GM19468 (cell line): ENCODE results near the gene LAMA5.

Experiments
- ATAC-seq: cut with Tn5 transposase; IDR thresholded peaks from one replicate; pipeline ENCODE4 v1.9.1; 2021; ENCODE audit warnings: mild to moderate bottlenecking, moderate library complexity, moderate number of reproducible peaks; ENCODE audit not compliant: unreplicated experiment; ENCODE audit errors: extremely low read depth

Gene LAMA5

DNA sequence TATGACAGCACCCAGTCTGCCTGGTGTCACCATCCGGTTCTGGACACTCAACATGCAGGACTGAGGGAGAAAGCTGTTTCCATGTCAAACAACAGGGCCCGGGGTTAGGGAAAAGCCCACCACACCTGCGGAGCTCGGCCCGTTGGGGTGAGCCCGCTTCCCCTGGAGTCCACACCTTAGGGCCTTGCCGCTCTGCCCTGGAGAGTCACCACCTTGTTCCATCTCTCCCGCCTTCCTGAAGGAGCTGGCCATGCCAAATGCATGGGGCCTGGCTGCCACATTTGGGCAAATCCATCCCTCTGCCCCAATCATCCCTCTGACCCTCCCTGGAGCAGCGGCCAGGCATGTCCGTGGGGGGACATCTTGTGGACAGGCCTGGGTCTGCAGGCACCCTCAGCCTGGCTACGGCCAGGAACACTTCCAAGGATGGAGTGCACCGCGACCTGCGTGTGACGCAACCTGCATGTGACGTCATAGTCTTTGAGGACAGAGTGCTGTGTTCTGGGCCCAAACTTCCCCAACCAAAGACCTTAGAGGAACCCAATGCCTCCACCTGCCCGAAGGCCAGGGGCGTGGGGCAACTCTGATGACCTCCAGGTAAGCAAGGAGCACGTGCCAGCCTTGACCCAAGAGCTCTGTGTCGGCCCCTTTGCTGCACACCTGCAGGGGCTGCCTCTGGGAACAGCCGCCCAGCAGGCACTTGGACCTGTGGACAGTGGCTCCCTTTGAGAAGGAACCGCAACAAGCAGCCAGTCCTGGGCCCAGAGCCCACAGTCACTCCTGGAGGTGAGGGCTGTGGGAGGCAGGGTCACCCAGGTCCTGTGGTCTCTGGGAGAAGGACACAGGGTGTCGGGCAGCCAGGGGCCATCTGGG lies 38.2 kb upstream of the LAMA5 start:
- ATAC-seq: no peak

DNA sequence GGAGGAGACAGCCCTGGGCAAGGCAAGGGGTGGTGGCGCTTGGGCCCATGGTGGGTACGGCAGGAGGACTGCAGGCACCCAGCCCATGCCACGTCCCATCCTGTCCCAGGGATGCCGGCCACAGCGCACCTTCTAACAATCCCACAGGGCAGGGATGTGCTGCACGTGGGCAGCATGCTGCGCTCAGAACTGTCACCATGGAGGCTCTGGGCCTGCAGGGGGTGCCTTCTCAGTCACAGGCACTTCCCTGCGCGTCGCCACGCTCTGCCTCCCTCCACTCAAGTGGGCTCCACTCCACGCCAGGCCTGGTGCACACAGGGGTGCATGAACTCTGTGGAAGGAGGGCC lies 37.6 kb upstream of the LAMA5 start:
- no peak for ATAC-seq

DNA sequence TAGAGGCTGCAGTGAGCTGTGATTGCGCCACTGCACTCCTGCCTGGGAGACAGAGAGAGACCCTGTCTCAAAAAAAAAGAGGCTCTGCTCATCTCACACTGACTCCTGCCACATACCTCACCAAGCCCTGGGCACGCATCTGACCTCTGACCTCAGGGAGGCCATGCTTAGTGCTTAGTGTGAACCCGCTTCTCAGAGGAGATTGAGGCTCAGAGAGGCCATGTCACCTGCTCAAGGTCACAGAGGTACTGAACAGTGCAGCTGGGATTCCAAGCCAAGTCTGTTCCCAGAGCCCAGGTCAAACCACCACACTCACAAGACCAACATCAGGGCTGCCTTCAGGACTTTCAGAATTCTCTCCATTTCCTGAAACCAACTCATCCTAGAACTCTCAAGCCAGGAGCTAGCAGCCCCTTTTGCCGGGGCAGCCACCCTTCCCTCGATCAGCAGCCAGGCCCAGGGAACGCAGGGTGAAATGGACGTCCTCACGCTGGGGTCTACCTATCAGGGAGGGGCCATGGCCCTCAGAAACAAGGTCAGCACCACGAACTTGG lies 37.1 kb upstream of the LAMA5 start:
- no peak for ATAC-seq

DNA sequence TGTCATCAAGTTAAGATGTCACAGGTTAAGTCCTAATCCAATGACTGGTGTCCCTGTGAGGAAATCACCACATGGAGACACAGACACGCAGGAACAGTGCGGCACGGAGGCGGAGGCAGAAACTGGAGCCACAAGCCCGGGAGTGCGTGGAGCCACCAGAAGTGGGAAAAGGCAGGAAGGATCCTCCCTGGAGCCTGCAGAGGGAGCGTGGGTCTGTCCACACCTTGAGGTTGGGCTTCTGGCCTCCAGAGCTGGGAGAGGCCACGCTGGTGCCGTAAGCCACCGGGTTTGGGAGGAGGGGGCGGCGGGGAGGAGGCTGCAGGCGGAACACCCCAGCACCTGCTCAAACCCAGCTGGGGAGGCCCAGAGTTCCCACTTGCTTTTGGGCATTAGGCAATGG lies 36.2 kb upstream of the LAMA5 start:
- ATAC-seq: no peak

DNA sequence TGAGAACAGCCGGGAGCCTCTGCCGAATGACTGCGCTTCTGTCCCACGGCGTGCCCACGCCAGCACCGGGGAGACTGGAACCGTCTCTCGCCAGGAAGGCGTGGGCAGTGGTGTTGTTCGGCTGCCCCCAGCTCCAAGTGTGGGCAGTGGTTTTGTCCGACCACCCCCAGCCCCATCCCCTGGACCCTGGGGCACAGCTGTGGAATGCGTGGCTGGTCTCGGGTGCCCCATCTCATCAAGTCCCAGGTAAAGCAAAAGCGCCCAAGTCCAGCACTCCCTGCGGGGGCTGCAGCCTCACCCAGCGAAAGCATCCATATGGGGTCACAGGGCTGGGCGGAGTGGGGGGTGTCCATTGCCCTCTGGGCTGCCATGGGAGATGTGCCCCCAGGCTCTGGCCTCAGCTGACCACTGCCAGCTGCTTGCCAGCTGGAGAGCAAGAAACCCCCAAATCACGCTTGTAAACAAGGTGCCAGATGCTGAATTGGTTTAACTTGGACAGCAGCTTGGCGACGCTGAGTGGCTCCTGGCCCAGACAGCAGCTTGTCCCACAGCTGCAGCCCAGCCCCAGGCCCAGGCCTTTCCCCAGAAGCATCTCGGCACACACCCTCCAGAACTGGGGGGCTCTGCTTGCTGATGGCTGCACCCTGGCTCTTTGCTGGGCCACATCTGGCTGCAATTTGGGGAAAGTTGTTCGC lies 35.5 kb upstream of the LAMA5 start:
- ATAC-seq: no peak

DNA sequence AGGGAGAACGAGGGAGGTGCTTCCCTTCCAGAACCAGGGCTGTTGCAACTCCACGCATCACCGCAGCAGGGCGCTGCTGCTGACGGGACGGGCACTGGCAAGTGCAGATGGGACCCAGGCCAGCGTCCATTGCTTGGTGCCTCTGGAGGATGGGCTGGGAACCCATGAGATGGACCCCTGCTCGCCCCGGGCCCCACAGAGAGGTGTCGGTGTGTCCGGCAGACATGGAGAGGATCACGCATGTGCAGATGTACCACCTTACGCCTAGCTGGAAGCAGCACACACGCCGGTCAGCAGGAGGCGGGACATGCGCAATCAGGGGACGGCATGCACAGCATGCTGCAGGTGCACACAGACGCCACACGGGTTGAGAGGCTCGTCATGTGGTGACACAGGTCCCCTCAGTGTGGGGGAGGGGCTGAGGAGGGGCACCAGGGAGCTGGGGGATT lies 34.2 kb upstream of the LAMA5 start:
- ATAC-seq: no peak

DNA sequence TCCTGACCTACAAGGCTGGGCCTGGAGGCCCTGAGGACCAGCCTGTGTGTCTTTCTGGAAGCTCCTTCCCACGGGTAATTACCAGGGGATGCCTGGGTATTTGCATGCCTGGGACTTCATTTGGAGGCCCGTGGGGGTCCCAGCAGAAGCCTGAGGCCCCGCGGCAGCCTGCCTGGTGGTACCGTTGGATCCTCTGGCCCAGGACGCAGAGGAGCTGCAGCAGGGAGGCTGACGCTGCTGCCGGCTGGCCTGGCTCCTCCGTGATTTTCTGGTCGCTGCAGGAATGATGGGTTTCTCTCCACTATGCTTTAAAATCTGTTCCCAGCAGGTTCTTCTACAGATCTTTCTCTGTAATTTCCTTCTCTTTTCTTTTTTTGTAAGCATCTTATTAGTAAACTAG lies 33.4 kb upstream of the LAMA5 start:
- no peak for ATAC-seq

DNA sequence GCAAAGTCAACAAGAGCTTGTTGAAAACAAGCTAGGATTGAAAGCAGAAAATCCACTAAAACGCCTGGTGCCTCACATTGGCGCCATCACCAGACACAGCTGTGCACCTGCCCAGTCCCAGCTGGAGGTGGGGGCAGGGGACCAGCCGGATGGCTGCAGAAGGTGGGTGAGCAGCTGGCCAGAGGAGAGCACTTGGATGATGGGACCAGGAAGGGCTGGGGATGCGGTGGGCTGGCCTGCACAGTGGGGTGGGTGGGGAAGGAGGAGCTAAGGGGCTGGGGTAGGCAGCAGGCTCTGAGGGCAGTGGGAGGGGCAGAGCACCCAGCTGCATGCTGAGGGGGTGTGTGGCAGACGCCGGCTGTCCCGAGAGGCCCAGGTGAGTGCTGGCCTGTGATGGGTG lies 32.9 kb upstream of the LAMA5 start:
- no peak for ATAC-seq

DNA sequence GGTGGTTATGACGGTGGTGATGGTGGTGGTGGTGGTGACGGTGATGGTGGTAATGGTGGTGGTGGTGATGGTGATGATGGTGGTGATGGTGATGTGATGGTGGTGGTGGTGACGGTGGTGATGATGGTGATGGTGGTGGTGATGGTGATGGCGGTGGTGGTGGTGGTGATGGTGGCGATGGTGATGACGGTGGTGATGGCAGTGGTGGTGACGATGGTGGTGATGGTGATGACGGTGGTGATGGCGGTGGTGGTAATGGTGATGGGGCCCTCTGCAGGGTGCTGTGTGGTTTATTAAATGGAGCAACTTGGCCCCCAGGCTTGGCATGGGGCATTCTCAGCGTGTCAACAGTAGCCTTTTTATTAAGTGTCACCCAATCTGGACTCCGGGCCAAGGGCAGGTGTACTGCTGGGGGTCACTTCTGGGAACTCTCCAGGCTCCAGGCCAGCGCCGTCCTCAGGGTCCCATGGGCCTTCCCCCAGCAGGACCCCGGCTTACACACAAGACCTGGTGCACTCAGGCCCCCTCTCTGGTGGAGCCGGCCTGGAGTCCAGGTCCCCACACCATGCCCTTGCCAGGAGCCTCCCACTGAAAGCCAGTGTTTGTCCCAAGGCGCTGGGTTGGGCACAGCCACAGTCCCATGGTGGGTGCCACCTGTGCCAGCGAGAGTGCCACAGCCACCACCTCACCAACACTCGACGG lies 31.2 kb upstream of the LAMA5 start:
- ATAC-seq: no peak

DNA sequence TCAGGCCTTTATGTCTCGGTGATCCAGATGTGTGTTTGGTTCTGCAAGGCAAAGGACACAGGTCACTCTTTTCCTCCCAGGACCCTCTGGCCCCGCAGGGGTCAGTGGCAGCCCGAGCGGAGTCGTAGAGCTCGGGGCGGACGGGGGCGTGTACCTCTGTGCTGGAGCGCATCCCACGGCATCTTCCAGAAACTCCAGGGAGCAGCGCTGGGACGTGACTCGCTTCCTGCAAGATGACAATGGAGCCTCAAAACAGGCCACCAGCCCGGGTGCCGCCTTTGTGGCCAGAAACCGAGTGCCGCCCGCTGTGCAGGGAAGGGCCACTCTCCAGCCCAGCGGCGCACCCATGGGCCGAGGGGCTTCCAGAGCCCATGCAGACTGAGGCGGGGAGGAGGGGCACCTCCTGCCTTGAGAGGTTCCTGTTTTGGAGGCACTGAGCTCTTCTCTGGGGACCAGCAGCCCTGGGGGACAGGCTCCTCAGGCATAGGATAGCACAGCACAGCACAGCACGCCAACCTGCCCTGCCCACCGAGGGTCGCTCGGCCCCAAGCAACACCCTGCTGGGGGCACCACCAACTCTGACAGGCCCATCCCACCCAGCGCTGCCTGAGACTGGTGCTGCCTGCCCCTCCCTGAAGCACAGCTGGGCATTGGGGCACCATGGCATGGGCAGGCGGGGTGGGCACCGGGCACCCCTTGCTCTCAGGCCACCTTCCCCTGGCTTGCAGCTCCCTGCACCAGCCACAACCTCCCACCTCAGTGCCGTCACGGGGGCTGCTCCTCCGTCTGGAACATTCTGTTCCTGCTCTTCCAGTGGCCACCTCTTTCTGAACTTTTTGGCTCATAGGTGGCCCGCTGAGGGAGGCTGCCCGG lies 29.5 kb upstream of the LAMA5 start:
- no peak for ATAC-seq

DNA sequence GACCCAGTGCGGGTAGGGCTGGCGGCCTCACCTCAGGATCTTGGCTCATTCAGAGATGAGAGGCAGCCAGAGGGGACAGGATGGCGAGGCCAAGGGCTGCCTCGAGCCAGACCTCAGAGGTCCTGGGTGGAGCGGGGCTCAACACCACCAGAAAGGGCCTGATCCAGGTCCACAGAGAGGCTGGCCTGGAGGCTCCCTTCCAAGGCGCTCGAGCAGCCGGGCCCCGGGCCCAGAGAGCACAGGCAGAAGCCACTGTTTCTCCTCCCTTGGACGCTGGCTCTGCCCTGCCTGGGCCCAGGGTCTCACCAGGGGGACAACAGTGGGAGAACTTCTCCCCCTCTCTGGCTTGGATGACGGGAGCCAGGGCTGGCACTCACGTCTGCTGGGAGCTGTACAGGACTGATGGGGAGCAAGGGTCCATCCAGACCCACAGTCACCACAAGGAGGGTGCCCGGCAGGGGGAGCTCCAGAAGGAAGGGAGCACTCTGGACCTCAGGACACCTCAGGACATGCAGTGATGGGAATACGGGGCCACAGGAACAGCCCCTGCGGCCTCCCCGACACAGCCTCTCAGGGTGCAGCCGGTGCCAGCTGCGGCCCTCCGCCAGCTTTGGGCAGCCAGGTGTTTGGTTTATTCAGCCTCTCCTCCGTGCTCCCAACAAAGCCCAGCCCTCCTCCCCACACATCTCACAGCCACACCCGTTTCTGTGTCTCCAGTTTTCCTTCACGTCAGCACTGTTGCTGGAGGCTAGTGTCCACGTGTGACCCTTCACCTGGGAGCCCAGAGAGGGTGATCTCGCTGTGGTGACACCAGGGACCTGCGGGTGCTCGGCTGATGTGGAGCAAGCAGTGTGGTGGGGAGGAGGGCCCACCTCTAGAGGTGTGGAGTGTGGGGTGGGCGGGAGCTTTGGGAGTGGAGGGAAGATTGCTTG lies 28.5 kb upstream of the LAMA5 start:
- no peak for ATAC-seq

DNA sequence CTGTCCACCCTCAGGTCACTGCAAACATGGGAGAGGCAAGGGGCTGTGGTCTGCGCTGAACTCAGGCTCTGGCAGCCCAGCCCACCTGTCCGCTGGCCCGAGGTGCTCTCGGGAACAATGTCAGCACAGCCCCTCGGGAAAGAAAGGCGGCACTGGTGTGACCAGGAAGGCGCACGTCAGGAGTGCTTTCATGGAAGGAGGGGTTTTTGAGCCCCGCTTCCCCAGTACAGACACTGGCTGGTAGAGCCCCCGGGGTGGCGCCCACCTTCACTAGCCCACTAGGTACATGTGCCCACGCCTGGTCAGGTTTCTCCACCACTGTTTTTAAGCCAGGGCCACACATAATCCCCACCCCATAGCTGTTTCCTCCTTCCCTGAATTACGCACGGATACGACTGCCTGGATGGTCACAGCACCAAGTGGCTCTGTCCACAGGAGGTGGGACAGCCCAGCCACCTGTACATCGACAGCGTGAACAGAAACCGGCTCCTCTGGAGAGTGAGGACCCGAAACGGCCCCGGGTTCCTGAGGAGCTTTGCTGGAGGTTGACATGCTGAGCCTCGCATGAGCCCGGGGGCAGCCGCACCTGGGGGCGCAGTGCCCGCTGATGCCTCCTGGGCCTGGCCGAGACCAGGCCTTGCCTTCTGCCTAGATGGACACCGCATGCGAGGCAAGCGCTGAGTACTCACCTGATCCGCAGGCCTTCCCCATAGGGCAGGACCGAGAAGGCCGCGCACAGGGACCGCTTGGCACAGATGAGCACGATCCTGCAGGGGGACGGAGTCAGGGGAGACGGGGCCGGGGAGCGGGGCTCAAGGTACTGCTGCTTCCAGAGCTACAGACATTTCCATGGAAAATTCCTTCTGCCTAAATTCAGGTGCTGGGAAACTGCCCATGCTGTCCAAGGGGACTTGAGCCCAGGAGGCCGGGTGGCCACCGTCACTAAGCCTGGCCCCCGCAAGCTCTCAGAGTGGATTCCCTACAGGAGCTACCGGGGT lies 27.4 kb upstream of the LAMA5 start:
- ATAC-seq: no peak

DNA sequence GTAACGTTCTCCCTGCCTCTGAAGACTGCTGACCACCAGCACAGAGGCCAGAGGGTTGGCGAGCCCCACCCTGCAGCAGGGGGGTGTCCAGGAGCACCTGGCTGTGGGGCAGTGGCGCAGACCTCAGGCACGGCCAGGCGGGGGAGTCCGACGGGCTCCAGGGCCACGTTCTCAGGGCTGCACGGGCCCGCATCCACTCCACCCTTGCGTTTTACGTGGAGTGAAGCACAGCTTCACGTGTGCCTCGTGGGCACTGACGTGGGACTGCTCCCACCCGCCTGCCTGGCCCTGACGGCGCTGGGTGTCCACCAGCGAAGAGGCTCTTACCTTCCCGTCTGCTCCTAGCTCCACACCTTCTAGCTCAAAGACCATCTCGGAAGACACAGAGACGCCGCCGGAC lies 26.7 kb upstream of the LAMA5 start:
- no peak for ATAC-seq

DNA sequence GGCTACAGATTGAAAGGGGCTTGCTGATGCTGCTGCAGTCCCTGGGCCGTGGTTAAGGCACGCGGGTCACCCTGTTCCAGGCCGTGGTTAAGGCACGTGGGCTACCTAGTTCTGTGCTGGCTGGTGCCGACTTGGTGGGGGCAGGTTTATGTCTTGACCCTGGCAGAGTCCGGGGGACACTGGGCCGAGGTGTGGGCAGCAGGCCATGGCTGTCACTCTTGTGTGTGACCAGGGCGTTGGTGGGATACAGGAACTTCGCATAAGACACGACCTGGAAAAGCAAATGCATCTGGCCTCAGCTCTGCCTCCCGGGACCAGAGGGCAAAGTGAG lies 26.2 kb upstream of the LAMA5 start:
- no peak for ATAC-seq

DNA sequence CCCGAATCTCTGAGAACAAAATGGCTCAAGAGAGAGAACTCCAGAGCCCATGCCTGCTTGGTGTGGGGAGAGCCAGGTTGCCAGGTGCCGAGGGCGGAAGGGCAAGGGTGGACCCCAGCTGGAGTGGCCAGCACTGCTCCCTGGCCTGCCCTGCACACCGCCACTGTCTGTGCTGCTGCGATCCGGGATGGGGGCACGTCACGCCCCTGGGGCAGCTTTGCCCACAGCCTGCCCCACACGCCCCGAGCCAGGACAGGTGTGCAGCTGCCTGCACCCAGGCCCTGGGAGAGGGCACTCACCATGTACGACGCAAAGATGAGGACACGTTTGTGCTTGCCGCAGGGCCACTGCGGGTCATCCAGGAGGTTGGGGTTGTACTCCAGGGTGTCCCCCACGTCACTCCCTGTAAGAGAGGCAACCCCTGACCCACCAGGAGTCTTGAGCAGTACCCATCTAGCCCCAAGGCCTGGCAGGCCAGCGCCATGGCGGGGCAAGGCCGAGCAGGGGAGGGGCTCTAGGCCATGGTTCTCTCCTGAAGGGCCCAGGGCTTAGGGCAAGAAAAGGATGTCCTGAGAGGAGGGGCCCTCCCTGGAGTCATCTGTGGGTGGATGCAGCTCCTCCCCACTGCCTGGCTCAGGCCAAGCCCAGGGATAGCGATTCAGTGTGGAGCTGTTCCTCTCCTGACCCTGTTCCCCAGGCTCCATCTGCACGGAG lies 25.7 kb upstream of the LAMA5 start:
- no peak for ATAC-seq

DNA sequence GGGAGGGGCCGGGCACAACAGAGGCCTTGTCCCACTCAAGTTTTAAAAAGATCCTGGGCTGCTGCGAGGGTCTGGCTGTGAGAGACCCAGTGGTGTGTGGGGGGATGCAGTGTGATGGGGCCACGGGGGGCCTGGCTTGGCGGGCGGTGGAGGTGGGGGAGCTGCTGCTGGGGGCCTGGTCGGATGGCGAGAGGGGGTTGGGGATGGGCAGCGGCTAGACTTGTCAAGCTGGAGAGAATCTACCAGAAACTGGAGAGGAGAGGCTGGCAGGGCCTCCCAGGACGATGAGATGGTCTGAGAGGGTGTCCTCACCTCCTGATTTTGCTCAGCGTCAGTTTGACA lies 24.9 kb upstream of the LAMA5 start:
- ATAC-seq: no peak
